ENCODE data around the gene ZNF335.

The ZNF335 gene

GRCh38 chr20:45959126-45959525, 12.9 kb downstream of the ZNF335 start (continued):
- TF ChIP-seq PPARA (CRISPR knock-in tag; IDR thresholded peaks at IDR 0.05; ENCODE audit: borderline replicate concordance): no peak
- no peak for TF ChIP-seq RARB (CRISPR knock-in tag; IDR thresholded peaks at IDR 0.05)
- no peak for TF ChIP-seq OSR1 (CRISPR knock-in tag; IDR thresholded peaks at IDR 0.05)
- TF ChIP-seq, protein P1, sequence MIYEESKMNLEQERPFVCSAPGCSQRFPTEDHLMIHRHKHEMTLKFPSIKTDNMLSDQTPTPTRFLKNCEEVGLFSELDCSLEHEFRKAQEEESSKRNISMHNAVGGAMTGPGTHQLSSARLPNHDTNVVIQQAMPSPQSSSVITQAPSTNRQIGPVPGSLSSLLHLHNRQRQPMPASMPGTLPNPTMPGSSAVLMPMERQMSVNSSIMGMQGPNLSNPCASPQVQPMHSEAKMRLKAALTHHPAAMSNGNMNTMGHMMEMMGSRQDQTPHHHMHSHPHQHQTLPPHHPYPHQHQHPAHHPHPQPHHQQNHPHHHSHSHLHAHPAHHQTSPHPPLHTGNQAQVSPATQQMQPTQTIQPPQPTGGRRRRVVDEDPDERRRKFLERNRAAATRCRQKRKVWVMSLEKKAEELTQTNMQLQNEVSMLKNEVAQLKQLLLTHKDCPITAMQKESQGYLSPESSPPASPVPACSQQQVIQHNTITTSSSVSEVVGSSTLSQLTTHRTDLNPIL (CRISPR knock-in tag; IDR thresholded peaks at IDR 0.05; ENCODE audit: low read depth): no peak
- no peak for TF ChIP-seq CSDC2 (CRISPR knock-in tag; IDR thresholded peaks at IDR 0.05)
- no peak for TF ChIP-seq ARNTL (CRISPR knock-in tag; IDR thresholded peaks at IDR 0.05; ENCODE audit: borderline replicate concordance, low read depth)
- TF ChIP-seq TSHZ2 (CRISPR knock-in tag; IDR thresholded peaks at IDR 0.05): no peak
- TF ChIP-seq ZC3H10 (CRISPR knock-in tag; IDR thresholded peaks at IDR 0.05): no peak
- no peak for TF ChIP-seq BACH2 (CRISPR knock-in tag; IDR thresholded peaks at IDR 0.05; ENCODE audit: borderline replicate concordance)
- no peak for TF ChIP-seq ZFP30 (CRISPR knock-in tag; IDR thresholded peaks at IDR 0.05)

DNA sequence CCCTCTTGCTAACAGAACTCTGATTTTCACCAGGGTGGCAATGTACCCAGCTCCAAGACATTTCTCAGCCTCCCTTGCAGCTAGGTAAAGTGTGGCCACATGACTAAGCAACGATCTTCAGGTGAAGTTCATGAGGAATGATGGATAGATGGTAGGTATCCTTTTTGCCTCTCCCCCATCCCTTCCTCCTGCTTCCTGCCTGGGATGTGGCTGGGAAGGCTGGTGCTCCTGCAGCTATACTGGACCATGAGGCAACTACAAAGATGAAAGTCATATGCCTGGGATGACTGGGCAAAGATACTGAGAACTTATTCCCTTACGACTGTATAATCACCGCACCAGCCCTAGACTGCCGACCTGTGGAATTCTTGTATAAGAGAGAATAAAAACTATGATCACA, 13.4 kb downstream of the ZNF335 start:
- no peak for ATAC-seq

DNA sequence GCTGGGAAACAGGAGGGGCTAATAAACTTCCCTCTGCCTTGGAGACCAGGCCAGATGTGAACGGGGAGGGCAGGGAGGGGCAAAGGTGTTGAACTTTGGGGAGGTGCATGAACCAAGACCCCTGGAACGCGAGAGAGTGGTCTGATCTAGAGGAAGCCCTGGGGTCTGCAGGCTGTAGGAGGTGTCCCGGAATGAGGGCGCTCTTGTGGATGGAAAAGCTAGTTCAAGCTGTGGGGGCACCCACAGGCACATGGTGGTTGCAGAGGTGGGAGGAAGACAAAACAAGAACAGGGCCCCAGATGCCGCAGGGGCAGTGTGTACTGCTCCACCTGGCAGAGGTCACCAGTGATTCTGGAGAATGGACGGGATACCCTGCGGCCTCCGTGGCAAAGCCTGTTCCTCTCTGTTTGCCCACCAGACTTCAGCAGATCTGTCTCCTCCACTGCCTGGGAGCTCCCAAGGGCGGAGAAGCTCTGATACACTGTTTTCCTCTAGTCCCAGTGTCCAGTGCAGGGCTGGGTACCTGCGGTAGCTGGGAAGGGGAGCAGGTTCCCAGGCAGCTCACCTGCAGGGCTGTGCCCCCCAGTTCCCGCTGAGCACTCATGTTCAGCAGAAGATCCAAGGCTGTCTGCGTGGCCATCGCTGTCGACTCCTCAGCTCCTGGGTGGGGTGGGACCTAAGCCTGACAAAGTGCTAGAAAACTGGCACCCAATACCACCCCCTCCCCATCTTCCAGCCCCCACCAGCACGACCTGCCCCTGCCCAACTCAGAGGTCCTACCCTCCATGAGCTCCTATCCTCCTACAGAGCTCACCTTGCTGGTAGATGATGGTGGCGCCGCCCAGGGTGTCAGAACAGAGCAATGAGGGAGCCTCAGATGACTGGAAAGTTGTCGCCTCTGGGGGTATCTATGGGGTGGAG, 14.7 kb downstream of the ZNF335 start:
- no peak for ATAC-seq
- no peak for TF ChIP-seq ZNF565 (CRISPR knock-in tag; conservative IDR thresholded peaks at IDR 0.05; ENCODE audit: low read depth)
- TF ChIP-seq TCF4 (CRISPR knock-in tag; IDR thresholded peaks at IDR 0.05; ENCODE audit: borderline replicate concordance): no peak
- TF ChIP-seq CSRNP3 (CRISPR knock-in tag; IDR thresholded peaks at IDR 0.05): no peak
- TF ChIP-seq, protein P1 (CRISPR knock-in tag; IDR thresholded peaks at IDR 0.05; ENCODE audit: low read depth): no peak
- no peak for TF ChIP-seq TSHZ2 (CRISPR knock-in tag; IDR thresholded peaks at IDR 0.05)
- TF ChIP-seq ARNTL (CRISPR knock-in tag; IDR thresholded peaks at IDR 0.05; ENCODE audit: borderline replicate concordance, low read depth): no peak
- no peak for TF ChIP-seq ZNF70 (CRISPR knock-in tag; IDR thresholded peaks at IDR 0.05)
- TF ChIP-seq ZC3H10 (CRISPR knock-in tag; IDR thresholded peaks at IDR 0.05): no peak
- TF ChIP-seq CSDC2 (CRISPR knock-in tag; IDR thresholded peaks at IDR 0.05): no peak
- no peak for TF ChIP-seq BACH2 (CRISPR knock-in tag; IDR thresholded peaks at IDR 0.05; ENCODE audit: borderline replicate concordance)

More for the DNA sequence above, 13.4 kb downstream of the ZNF335 start:
- TF ChIP-seq SNAI2 (CRISPR knock-in tag; IDR thresholded peaks at IDR 0.05) (no peak), PATZ1 (CRISPR knock-in tag; IDR thresholded peaks at IDR 0.05; ENCODE audit: borderline replicate concordance) (no peak), PPARA (CRISPR knock-in tag; IDR thresholded peaks at IDR 0.05; ENCODE audit: borderline replicate concordance) (no peak), ARNTL (CRISPR knock-in tag; IDR thresholded peaks at IDR 0.05; ENCODE audit: borderline replicate concordance, low read depth) (no peak), ZFP3 (CRISPR knock-in tag; IDR thresholded peaks at IDR 0.05) (no peak), ZFP30 (CRISPR knock-in tag; IDR thresholded peaks at IDR 0.05) (no peak), ZNF565 (CRISPR knock-in tag; conservative IDR thresholded peaks at IDR 0.05; ENCODE audit: low read depth) (no peak), GLIS3 (CRISPR knock-in tag; IDR thresholded peaks at IDR 0.05) (no peak), CSDC2 (CRISPR knock-in tag; IDR thresholded peaks at IDR 0.05) (no peak), BACH2 (CRISPR knock-in tag; IDR thresholded peaks at IDR 0.05; ENCODE audit: borderline replicate concordance) (no peak), OSR1 (CRISPR knock-in tag; IDR thresholded peaks at IDR 0.05) (no peak), ZNF8 (CRISPR knock-in tag; IDR thresholded peaks at IDR 0.05) (no peak), TOX (CRISPR knock-in tag; IDR thresholded peaks at IDR 0.05; ENCODE audit: borderline replicate concordance) (no peak)
- TF ChIP-seq, protein P1 (CRISPR knock-in tag; IDR thresholded peaks at IDR 0.05; ENCODE audit: low read depth): no peak
